CD14-positive monocyte (primary cell): ENCODE data around the gene ME3. TPM values are rescaled to one million over a fixed set of nuclear protein-coding genes. Genes with fewer than 3 reads are reported as not detected.

ENCODE experiments used
- DNase-seq, 3 donors: peaks; one replicate each; pipeline ENCODE4 v3.0.0-alpha.2; 2011 to 2022
- H2AFZ ChIP-seq: 2 replicates; pipeline ENCODE4 v1.6.0; 2012; ENCODE audit warnings: mild to moderate bottlenecking, low read depth, low read length, inconsistent platforms; ENCODE audit not compliant: insufficient read depth, poor library complexity, severe bottlenecking
- H3K27ac ChIP-seq, 2 donors: 1 replicate in 1 of 2; 2 replicates in 1 of 2; pipeline ENCODE4 v1.5.1; 2012 to 2013; ENCODE audit warnings: low read length in 2 of 2, control low read depth in 1 of 2, inconsistent platforms in 1 of 2, low read depth in 1 of 2, mild to moderate bottlenecking in 1 of 2
- H3K27me3 ChIP-seq, 2 donors: one replicate each; pipeline versions ENCODE4 v1.6.0 to v1.6.1; 2011 to 2013; ENCODE audit warnings: low read length in 2 of 2; ENCODE audit not compliant: control insufficient read depth in 2 of 2, insufficient read depth in 2 of 2
- H3K36me3 ChIP-seq, 2 donors: replicated peaks in 1 of 2; 1 replicate in 1 of 2; 2 replicates in 1 of 2; pipeline versions ENCODE4 v1.5.1 to v1.6.1; 2012 to 2013; ENCODE audit warnings: low read length in 2 of 2, control low read depth in 1 of 2, inconsistent platforms in 1 of 2, mild to moderate bottlenecking in 1 of 2; ENCODE audit not compliant: insufficient read depth in 2 of 2, control insufficient read depth in 1 of 2
- H3K4me1 ChIP-seq, 2 donors: 1 replicate in 1 of 2; 2 replicates in 1 of 2; pipeline versions ENCODE4 v1.5.1 to v1.6.1; 2012 to 2013; ENCODE audit warnings: low read length in 2 of 2, control low read depth in 1 of 2, inconsistent platforms in 1 of 2, mild to moderate bottlenecking in 1 of 2, moderate library complexity in 1 of 2; ENCODE audit not compliant: insufficient read depth in 2 of 2, control insufficient read depth in 1 of 2
- H3K4me2 ChIP-seq: replicated peaks from 2 replicates; pipeline ENCODE3; 2012; ENCODE audit warnings: low read length, moderate library complexity, mild to moderate bottlenecking; ENCODE audit not compliant: poor library complexity, severe bottlenecking; ENCODE audit errors: extremely low read depth
- H3K4me3 ChIP-seq, 3 experiments: fragments of 200-600 bp in 1 of 3; sonication (generic) in 1 of 3; replicated peaks in 1 of 3; 1 replicate in 2 of 3; 2 replicates in 1 of 3; pipeline ENCODE4 v1.5.1; 2011 to 2013; ENCODE audit warnings: low read length in 3 of 3, mild to moderate bottlenecking in 3 of 3, control low read depth in 2 of 3, low read depth in 2 of 3, inconsistent platforms in 1 of 3, moderate library complexity in 1 of 3
- H3K79me2 ChIP-seq: 2 replicates; pipeline ENCODE4 v1.6.0; 2012; ENCODE audit warnings: mild to moderate bottlenecking, control low read depth, inconsistent platforms, low read length, moderate library complexity; ENCODE audit not compliant: insufficient read depth
- H3K9ac ChIP-seq: 2 replicates; pipeline ENCODE4 v1.6.0; 2017; ENCODE audit warnings: low read length, mild to moderate bottlenecking; ENCODE audit not compliant: insufficient read depth, poor library complexity, severe bottlenecking
- H3K9me3 ChIP-seq, 2 donors: replicated peaks in 1 of 2; 1 replicate in 1 of 2; 2 replicates in 1 of 2; pipeline versions ENCODE4 v1.5.1 to v1.6.1; 2012 to 2013; ENCODE audit warnings: low read length in 2 of 2, control low read depth in 1 of 2; ENCODE audit not compliant: control insufficient read depth in 1 of 2, insufficient read depth in 1 of 2
- H4K20me1 ChIP-seq: 2 replicates; pipeline ENCODE4 v1.6.0; 2012; ENCODE audit warnings: mild to moderate bottlenecking, low read length, control low read depth, moderate library complexity; ENCODE audit not compliant: insufficient read depth
- H3K27ac Mint-ChIP-seq, 7 donors: one replicate each; pipeline ENCODE4 v1.8.0; 2020; ENCODE audit warnings: mild to moderate bottlenecking in 7 of 7, mixed read lengths in 7 of 7, moderate library complexity in 6 of 7, inconsistent platforms in 2 of 7
- H3K27me3 Mint-ChIP-seq, 3 donors: one replicate each; pipeline ENCODE4 v1.8.0; 2021 to 2022; ENCODE audit warnings: low read depth in 3 of 3, mild to moderate bottlenecking in 3 of 3, mixed read lengths in 3 of 3, moderate library complexity in 3 of 3, inconsistent platforms in 1 of 3
- H3K36me3 Mint-ChIP-seq, 2 donors: one replicate each; pipeline ENCODE4 v1.8.0; 2020; ENCODE audit warnings: mixed read lengths in 2 of 2, inconsistent platforms in 1 of 2, mild to moderate bottlenecking in 1 of 2
- H3K4me1 Mint-ChIP-seq: one replicate; pipeline ENCODE4 v1.8.0; 2020; ENCODE audit warnings: mild to moderate bottlenecking, mixed read lengths
- H3K4me3 Mint-ChIP-seq, 2 donors: one replicate each; pipeline ENCODE4 v1.8.0; 2020; ENCODE audit warnings: mild to moderate bottlenecking in 2 of 2, mixed read lengths in 2 of 2, moderate library complexity in 1 of 2
- H3K9me3 Mint-ChIP-seq, 7 donors: one replicate each; pipeline ENCODE4 v1.8.0; 2020 to 2022; ENCODE audit warnings: mixed read lengths in 7 of 7, mild to moderate bottlenecking in 6 of 7, moderate library complexity in 6 of 7, inconsistent platforms in 2 of 7
- CTCF ChIP-seq: fragments of 200-600 bp; IDR thresholded peaks from one replicate; pipeline ENCODE4 v1.8.0; 2022; ENCODE audit warnings: antibody characterized with exemption, mild to moderate bottlenecking
- intact Hi-C, 2 donors: fragments of 100-400 bp; cut with micrococcal nuclease; formaldehyde crosslinking; loops; one replicate each; pipeline versions ENCODE4 v1.15.0 to v1.15.1; 2023
- polyA plus RNA-seq, 3 donors: library from polyadenylated mRNA; depleted of rRNA in 1 of 3; unstranded in 2 of 3; stranded (reverse) in 1 of 3; fragments of 300-500 nt in 2 of 3; fragments of >200 nt in 1 of 3; fragmentation: Illumina TruSeq in 2 of 3; gene quantifications; 1 replicate in 2 of 3; 2 replicates in 1 of 3; pipeline ENCODE4 v1.2.3, GENCODE V29; 2012 to 2021

The ME3 gene
- polyA plus RNA-seq, 3 donors: 0.31 to 3.0 (median 0.42) TPM

DNA sequence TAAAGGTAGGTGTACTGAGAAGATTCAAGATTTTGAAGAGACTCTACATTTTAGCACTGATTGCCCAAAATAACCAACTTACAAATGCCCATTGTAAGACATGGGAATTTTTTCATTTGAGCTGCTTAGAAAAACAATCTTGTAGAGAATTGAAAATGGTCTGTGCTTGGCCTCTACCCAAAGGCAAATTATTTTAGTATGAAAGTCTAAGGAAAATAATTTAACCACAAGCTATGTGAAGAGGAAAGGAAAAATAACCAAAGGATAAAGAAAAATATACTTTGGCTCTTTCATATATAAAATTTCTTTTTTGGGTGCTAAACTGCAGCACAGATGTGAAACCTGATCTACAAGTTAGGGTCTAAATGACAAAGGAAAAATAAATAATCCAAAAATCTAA is 54.9 kb downstream of the ME3 start:
- Histone ChIP-seq H3K4me2 (no peak overlapping the region), H3K9me3 (peaks cover 0 to 9% of the 10 kb centered on the region in 2 donors), H3K79me2 (no peaks in the 10 kb centered on the region), H2AFZ (no peak overlapping the region), H3K36me3 (no peaks in the 10 kb centered on the region), H3K9ac (no peak overlapping the region), H3K4me1 (no peaks in the 10 kb centered on the region), H3K27me3 (no peaks in the 10 kb centered on the region), H4K20me1 (no peaks in the 10 kb centered on the region), H3K4me3 (no peak overlapping the region), H3K27ac (no peak overlapping the region)
- intact Hi-C loops: no loop called here
- peaks cover 0 to 2% of the 10 kb centered on the region in 2 donors for H3K36me3 Mint-ChIP-seq
- no peak for DNase-seq
- peaks cover 2% of the 10 kb centered on the region for H3K4me1 Mint-ChIP-seq
- TF ChIP-seq CTCF: no peak
- peaks cover 0 to 18% (median 11%) of the 10 kb centered on the region in 7 donors for H3K9me3 Mint-ChIP-seq
- H3K27ac Mint-ChIP-seq: no peak overlapping the region
- no peak overlapping the region for H3K4me3 Mint-ChIP-seq
- peaks cover 0 to 4% (median 0%) of the 10 kb centered on the region in 3 donors for H3K27me3 Mint-ChIP-seq

GRCh38 chr11:86615487-86615886 is 56.9 kb downstream of the ME3 start:
- Histone ChIP-seq H3K4me3 (no peak overlapping the region), H3K9ac (no peak overlapping the region), H3K4me2 (no peak overlapping the region), H3K79me2 (no peaks in the 10 kb centered on the region), H3K27ac (no peak overlapping the region), H3K27me3 (no peaks in the 10 kb centered on the region), H3K9me3 (peaks cover 0 to 9% of the 10 kb centered on the region in 2 donors), H3K36me3 (no peaks in the 10 kb centered on the region), H2AFZ (no peak overlapping the region), H4K20me1 (no peaks in the 10 kb centered on the region), H3K4me1 (no peaks in the 10 kb centered on the region)
- Mint-ChIP-seq H3K9me3 (peaks cover 0 to 18% (median 11%) of the 10 kb centered on the region in 7 donors), H3K27ac (no peak overlapping the region), H3K4me3 (no peak overlapping the region), H3K27me3 (peaks cover 0 to 3% (median 0%) of the 10 kb centered on the region in 3 donors), H3K4me1 (peaks cover 2% of the 10 kb centered on the region), H3K36me3 (peaks cover 0 to 2% of the 10 kb centered on the region in 2 donors)
- intact Hi-C loops: no loop called here
- TF ChIP-seq CTCF: no peak
- DNase-seq: no peak
